ENCODE results near the gene GKN2. TPM values are rescaled to one million over a fixed set of nuclear protein-coding genes. Genes with fewer than 3 reads are reported as not detected.

The GKN2 gene
- total RNA-seq, 1 experiment from 2014 or later = 0.58 TPM

DNA sequence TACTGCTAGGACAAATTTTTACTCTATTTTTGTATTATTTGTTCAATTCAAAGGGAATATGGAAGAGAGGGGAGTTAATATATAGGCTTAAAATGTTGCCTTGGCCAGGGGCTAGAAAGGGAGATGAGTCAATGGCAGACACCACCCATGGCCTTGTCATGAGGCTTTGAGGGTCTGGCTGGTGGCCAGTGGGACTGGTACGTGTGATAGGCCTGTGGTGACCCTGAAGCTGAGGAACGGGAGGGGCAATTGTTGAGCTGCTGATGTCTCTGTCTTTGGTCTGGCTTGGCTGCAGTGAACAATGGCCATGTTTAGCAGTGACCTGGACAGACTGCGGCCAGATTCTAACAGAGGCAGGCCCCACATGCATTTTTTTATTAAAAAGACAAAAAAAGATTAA, 40.2 kb upstream of the GKN2 start:
- H3K79me2 ChIP-seq (ENCODE audit: low read length) = no peaks in the 10 kb centered on the region
- ChIA-PET POLR2A (ENCODE audit: unreplicated experiment) (no interaction called here), CTCF (interaction anchor here (0.5 kb wide), 1 partner anchor 20 kb away, joined by 6 read pairs; the partner anchor contains the start of gene ANTXR1)
- H3K4me3 ChIP-seq (ENCODE audit: low read length) = no peak overlapping the region
- BruUV-seq (replicated peaks) = no TSS peak
- H3K4me1 ChIP-seq (ENCODE audit: insufficient read depth, low read length) = peaks cover 26% of the 10 kb centered on the region; the same call in 1 of the 2 replicates
- H3K36me3 ChIP-seq (ENCODE audit: low read depth, low read length) = no peaks in the 10 kb centered on the region
- H3K4me2 ChIP-seq (ENCODE audit: low read length) = no peak overlapping the region
- TF ChIP-seq EZH2phosphoT487 (IDR thresholded peaks at IDR 0.05; ENCODE audit: borderline replicate concordance, low read length) (no peak), EZH2 (IDR thresholded peaks at IDR 0.05; ENCODE audit: low read length, unreplicated experiment) (no peak)
- TF ChIP-seq, protein P1, sequence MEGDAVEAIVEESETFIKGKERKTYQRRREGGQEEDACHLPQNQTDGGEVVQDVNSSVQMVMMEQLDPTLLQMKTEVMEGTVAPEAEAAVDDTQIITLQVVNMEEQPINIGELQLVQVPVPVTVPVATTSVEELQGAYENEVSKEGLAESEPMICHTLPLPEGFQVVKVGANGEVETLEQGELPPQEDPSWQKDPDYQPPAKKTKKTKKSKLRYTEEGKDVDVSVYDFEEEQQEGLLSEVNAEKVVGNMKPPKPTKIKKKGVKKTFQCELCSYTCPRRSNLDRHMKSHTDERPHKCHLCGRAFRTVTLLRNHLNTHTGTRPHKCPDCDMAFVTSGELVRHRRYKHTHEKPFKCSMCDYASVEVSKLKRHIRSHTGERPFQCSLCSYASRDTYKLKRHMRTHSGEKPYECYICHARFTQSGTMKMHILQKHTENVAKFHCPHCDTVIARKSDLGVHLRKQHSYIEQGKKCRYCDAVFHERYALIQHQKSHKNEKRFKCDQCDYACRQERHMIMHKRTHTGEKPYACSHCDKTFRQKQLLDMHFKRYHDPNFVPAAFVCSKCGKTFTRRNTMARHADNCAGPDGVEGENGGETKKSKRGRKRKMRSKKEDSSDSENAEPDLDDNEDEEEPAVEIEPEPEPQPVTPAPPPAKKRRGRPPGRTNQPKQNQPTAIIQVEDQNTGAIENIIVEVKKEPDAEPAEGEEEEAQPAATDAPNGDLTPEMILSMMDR (conservative IDR thresholded peaks at IDR 0.05; ENCODE audit: low read depth, low read length) = no peak
- no peak for ATAC-seq
- intact Hi-C loops (cut with micrococcal nuclease) = no loop called here
- no peak overlapping the region for H3K9ac ChIP-seq (ENCODE audit: low read length)
- no peak for DNase-seq
- H3K27me3 ChIP-seq (ENCODE audit: low read length) = no peaks in the 10 kb centered on the region
- no peaks in the 10 kb centered on the region for H3K9me3 ChIP-seq (ENCODE audit: low read length)
- no peak overlapping the region for H2AFZ ChIP-seq (ENCODE audit: low read length)
- H3K9me2 ChIP-seq (replicated peaks; ENCODE audit: low read length) = no peaks in the 10 kb centered on the region
- no peaks in the 10 kb centered on the region for H3F3A ChIP-seq (ENCODE audit: low read length, unreplicated experiment)
- H4K20me1 ChIP-seq (ENCODE audit: low read length) = no peaks in the 10 kb centered on the region
- no peak overlapping the region for H3K27ac ChIP-seq (ENCODE audit: low read length)

DNA sequence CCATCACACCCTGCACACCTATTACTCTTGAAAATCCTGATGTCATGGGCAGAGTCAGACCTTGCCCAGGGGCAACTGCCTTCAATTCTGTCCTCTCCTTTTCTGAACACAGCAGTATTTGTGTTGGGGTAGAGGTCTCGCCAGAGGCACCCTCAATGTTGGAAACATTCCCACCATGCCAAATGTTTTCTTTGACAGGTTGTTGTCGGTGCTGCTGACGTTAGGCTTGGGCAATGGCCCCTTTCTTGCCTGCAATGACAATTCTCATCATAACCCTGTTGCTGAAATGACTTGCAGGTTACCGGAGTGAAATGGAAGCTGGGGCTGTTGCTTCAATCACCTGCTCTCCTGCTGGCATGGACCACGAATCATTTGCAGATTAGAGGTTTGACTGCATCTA, 39.6 kb upstream of the GKN2 start:
- Histone ChIP-seq H3K9me3 (ENCODE audit: low read length) (no peaks in the 10 kb centered on the region), H3K79me2 (ENCODE audit: low read length) (no peaks in the 10 kb centered on the region), H3K4me3 (ENCODE audit: low read length) (no peak overlapping the region), H3K4me2 (ENCODE audit: low read length) (no peak overlapping the region), H3K9ac (ENCODE audit: low read length) (no peak overlapping the region), H3K4me1 (ENCODE audit: insufficient read depth, low read length) (peaks cover 26% of the 10 kb centered on the region; the same call in 1 of the 2 replicates), H4K20me1 (ENCODE audit: low read length) (no peaks in the 10 kb centered on the region), H3F3A (ENCODE audit: low read length, unreplicated experiment) (no peaks in the 10 kb centered on the region), H2AFZ (ENCODE audit: low read length) (no peak overlapping the region), H3K27me3 (ENCODE audit: low read length) (no peaks in the 10 kb centered on the region), H3K36me3 (ENCODE audit: low read depth, low read length) (no peaks in the 10 kb centered on the region), H3K9me2 (replicated peaks; ENCODE audit: low read length) (no peaks in the 10 kb centered on the region), H3K27ac (ENCODE audit: low read length) (no peak overlapping the region)
- intact Hi-C loops (cut with micrococcal nuclease) = no loop called here
- TF ChIP-seq, protein P1 (conservative IDR thresholded peaks at IDR 0.05; ENCODE audit: low read depth, low read length) = no peak
- no peak for TF ChIP-seq EZH2phosphoT487 (IDR thresholded peaks at IDR 0.05; ENCODE audit: borderline replicate concordance, low read length)
- no peak for TF ChIP-seq EZH2 (IDR thresholded peaks at IDR 0.05; ENCODE audit: low read length, unreplicated experiment)
- CTCF ChIA-PET = interaction anchor here (0.5 kb wide), 1 partner anchor 21 kb away, joined by 6 read pairs; the partner anchor contains the start of gene ANTXR1
- POLR2A ChIA-PET (ENCODE audit: unreplicated experiment) = no interaction called here
- no TSS peak for BruUV-seq (replicated peaks)
- ATAC-seq (no peak), DNase-seq (no peak)

DNA sequence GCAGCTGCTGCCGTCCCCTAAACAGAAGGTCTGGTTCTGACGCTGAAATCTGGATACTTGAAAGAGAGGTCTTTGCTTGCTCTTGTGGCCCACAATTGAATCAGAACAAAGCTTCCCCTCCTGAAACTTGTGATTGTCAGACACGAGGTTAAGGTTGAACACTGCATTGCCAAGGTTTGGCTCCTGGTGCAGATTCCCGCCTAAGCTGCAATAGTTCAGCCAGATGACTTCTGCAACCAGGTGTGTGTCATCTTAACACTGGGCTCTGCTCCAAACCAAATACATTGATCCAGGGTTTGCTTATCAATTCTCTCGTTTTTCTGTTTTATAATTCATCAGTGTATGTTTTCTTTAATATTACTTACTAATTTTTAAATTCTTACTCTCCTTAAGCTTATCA, 36.3 kb upstream of the GKN2 start:
- H3K4me1 ChIP-seq (ENCODE audit: insufficient read depth, low read length) = 0 out of 2 replicates have a peak, but pooled peaks cover 3% of the 10 kb centered on the region
- BruUV-seq (replicated peaks) = no TSS peak
- H2AFZ ChIP-seq (ENCODE audit: low read length) = no peak overlapping the region
- no peak overlapping the region for H3K27ac ChIP-seq (ENCODE audit: low read length)
- POLR2A ChIA-PET (ENCODE audit: unreplicated experiment) = interaction anchor here (0.7 kb wide), 1 partner anchor 523 kb away, joined by 3 read pairs; no protein-coding TSS in a partner anchor
- H3K27me3 ChIP-seq (ENCODE audit: low read length) = no peaks in the 10 kb centered on the region
- no peaks in the 10 kb centered on the region for H3K9me2 ChIP-seq (replicated peaks; ENCODE audit: low read length)
- H3K9ac ChIP-seq (ENCODE audit: low read length) = no peak overlapping the region
- no peaks in the 10 kb centered on the region for H3K36me3 ChIP-seq (ENCODE audit: low read depth, low read length)
- no peaks in the 10 kb centered on the region for H4K20me1 ChIP-seq (ENCODE audit: low read length)
- no peaks in the 10 kb centered on the region for H3K9me3 ChIP-seq (ENCODE audit: low read length)
- CTCF ChIA-PET = no interaction called here
- ATAC-seq (no peak), DNase-seq (no peak)
- intact Hi-C loops (cut with micrococcal nuclease) = no loop called here
- H3K4me2 ChIP-seq (ENCODE audit: low read length) = no peak overlapping the region
- no peak overlapping the region for H3K4me3 ChIP-seq (ENCODE audit: low read length)
- no peaks in the 10 kb centered on the region for H3F3A ChIP-seq (ENCODE audit: low read length, unreplicated experiment)
- no peaks in the 10 kb centered on the region for H3K79me2 ChIP-seq (ENCODE audit: low read length)
- no peak for TF ChIP-seq EZH2 (IDR thresholded peaks at IDR 0.05; ENCODE audit: low read length, unreplicated experiment)

All from PC-3 (cell line).